Activated CD8-positive, alpha-beta memory T cell treated with anti-CD3 and anti-CD28 coated beads, Interleukin-2, amount 50 U/mL, for 1 hour (primary cell): Measurements from ENCODE around the gene TMEM218.
"Not testable (repeated sequence)": the region's sequence is repeated elsewhere in the genome, so short reads cannot be mapped to it uniquely, and the experiment has no call there.

Experiments
- DNase-seq: peaks from one replicate; pipeline ENCODE4 v3.0.0-alpha.2; 2020; ENCODE audit errors: extremely low read depth

The TMEM218 gene

GRCh38 chr11:125056111-125056510 is 55.3 kb downstream of the TMEM218 start:
- DNase-seq = not testable (repeated sequence)

GRCh38 chr11:125055107-125055715 is 56.2 kb downstream of the TMEM218 start:
- no peak for DNase-seq

GRCh38 chr11:125053167-125053566 is 58.3 kb downstream of the TMEM218 start:
- no peak for DNase-seq

- no peak for DNase-seq
Observed at GRCh38 chr11:125052047-125052446, 59.4 kb downstream of the TMEM218 start.

- no peak for DNase-seq
Observed at GRCh38 chr11:125049164-125049792, 62.1 kb downstream of the TMEM218 start.
